Lower leg skin (tissue), 4 donors: ENCODE measurements around the gene CYRIA. TPM values are rescaled to one million over a fixed set of nuclear protein-coding genes. Genes with fewer than 3 reads are reported as not detected.

ENCODE experiments used
- DNase-seq, 2 donors: peaks; one replicate each; pipeline ENCODE4 v3.0.0-alpha.2; 2019; ENCODE audit warnings: low spot score in 2 of 2
- H3K4me3 ChIP-seq: fragments of 200-600 bp; sonication (generic); 2 replicates; pipeline ENCODE4 v1.5.1; 2017; ENCODE audit warnings: mild to moderate bottlenecking, low read depth; ENCODE audit not compliant: poor library complexity, severe bottlenecking
- CTCF ChIP-seq, 3 donors: fragments of 450-650 bp; IDR thresholded peaks; one replicate each; pipeline ENCODE4 v1.5.1; 2016; ENCODE audit warnings: antibody characterized with exemption in 3 of 3, mild to moderate bottlenecking in 3 of 3, moderate library complexity in 2 of 3
- POLR2A ChIP-seq, 2 donors: fragments of 450-650 bp; IDR thresholded peaks; one replicate each; pipeline ENCODE4 v1.6.1; 2016 to 2017; ENCODE audit warnings: antibody characterized with exemption in 2 of 2, mild to moderate bottlenecking in 1 of 2, moderate library complexity in 1 of 2
- WGBS, 2 donors: methylation state at CpG; one replicate each; pipeline ENCODE4 v1.1.5; 2018; 5-methylcytosine and 5-hydroxymethylcytosine counted together
- intact Hi-C: fragments of 100-400 bp; cut with DNase I; formaldehyde crosslinking; loops from one replicate; pipeline ENCODE4 v1.15.0; 2023; ENCODE audit warnings: low total_unique reads
- total RNA-seq, 4 donors: library from RNA; depleted of rRNA; stranded (reverse); fragments of >200 nt; gene quantifications; one replicate each; pipeline ENCODE4 v1.1.0, GENCODE V29; 2016

Gene CYRIA
- total RNA-seq, 4 donors from 2014 or later: 0.80 to 5.5 (median 1.6) TPM

- 38 to 42% methylated on average over 3 of the region's 3 CpGs for WGBS, 2 donors
- intact Hi-C loops: no loop called here
- TF ChIP-seq CTCF (IDR thresholded peaks at IDR 0.05) (no peak), POLR2A (IDR thresholded peaks at IDR 0.05) (no peak)
- no peak overlapping the region for H3K4me3 ChIP-seq
- no peak for DNase-seq
These were observed 3.8 kb upstream of the CYRIA start for GRCh38 chr2:16669388-16669787.

GRCh38 chr2:16666449-16666801, 791 bp upstream of the CYRIA start:
- no peak for DNase-seq
- WGBS, 2 donors: 28 to 43% methylated on average over 7 to 8 of the region's 8 CpGs

GRCh38 chr2:16664809-16665747, 556 bp downstream of the CYRIA start:
- H3K4me3 ChIP-seq: peak overlapping the region; percentile 48
- TF ChIP-seq POLR2A (IDR thresholded peaks at IDR 0.05) (no peak), CTCF (IDR thresholded peaks at IDR 0.05) (no peak)
- intact Hi-C loops: no loop called here
- 10 to 15% methylated on average over 19 to 28 of the region's 34 CpGs for WGBS, 2 donors
- DNase-seq: no peak

More at GRCh38 chr2:16666449-16666801, 791 bp upstream of the CYRIA start:
- intact Hi-C loops: no loop called here
- TF ChIP-seq CTCF (IDR thresholded peaks at IDR 0.05) (no peak), POLR2A (IDR thresholded peaks at IDR 0.05) (no peak)
- H3K4me3 ChIP-seq: no peak overlapping the region

GRCh38 chr2:16664052-16664731, 1.4 kb downstream of the CYRIA start:
- peak; percentile 40 to 87 for DNase-seq
- 47 to 48% methylated on average over 9 of the region's 9 CpGs for WGBS, 2 donors
- intact Hi-C loops: no loop called here
- no peak for TF ChIP-seq POLR2A (IDR thresholded peaks at IDR 0.05)
- TF ChIP-seq CTCF (IDR thresholded peaks at IDR 0.05): no peak
- no peak overlapping the region for H3K4me3 ChIP-seq

- no peak overlapping the region for H3K4me3 ChIP-seq
- intact Hi-C loops: no loop called here
- TF ChIP-seq CTCF (IDR thresholded peaks at IDR 0.05): no peak
- no peak for TF ChIP-seq POLR2A (IDR thresholded peaks at IDR 0.05)
- peak in 1 of 2 donors; percentile 23 for DNase-seq
- 91 to 95% methylated on average over 4 of the region's 4 CpGs for WGBS, 2 donors
These were observed 2.3 kb downstream of the CYRIA start for GRCh38 chr2:16663121-16663905.
